Amygdala (tissue), 56 donors: Measurements from ENCODE around the gene AUTS2.

ENCODE experiments used
- DNase-seq, 56 donors: peaks; one replicate each; lab custom pipeline; 2025; lab: John Stamatoyannopoulos, UW

AUTS2 gene

GRCh38 chr7:70040970-70041766 lies 442.9 kb downstream of the AUTS2 start:
- DNase-seq: no peak

- DNase-seq: peak in 1 of 56 donors; percentile 4
Measured at GRCh38 chr7:70042533-70042932, 444.3 kb downstream of the AUTS2 start.

GRCh38 chr7:70043015-70043538 lies 444.8 kb downstream of the AUTS2 start:
- DNase-seq: no peak

- DNase-seq: no peak
Measured at GRCh38 chr7:70044064-70044463, 445.8 kb downstream of the AUTS2 start.

GRCh38 chr7:70044525-70044924 lies 446.2 kb downstream of the AUTS2 start:
- no peak for DNase-seq

GRCh38 chr7:70044981-70045380 lies 446.7 kb downstream of the AUTS2 start:
- no peak for DNase-seq

- DNase-seq: no peak
Measured at GRCh38 chr7:70047384-70047783, 449.1 kb downstream of the AUTS2 start.

GRCh38 chr7:70047891-70048448 lies 449.7 kb downstream of the AUTS2 start:
- DNase-seq: no peak

- DNase-seq: no peak
Measured at GRCh38 chr7:70051726-70052125, 453.5 kb downstream of the AUTS2 start.

- DNase-seq: no peak
Measured at GRCh38 chr7:70052691-70053090, 454.4 kb downstream of the AUTS2 start.

GRCh38 chr7:70053421-70053820 lies 455.1 kb downstream of the AUTS2 start:
- no peak for DNase-seq

GRCh38 chr7:70053989-70054388 lies 455.7 kb downstream of the AUTS2 start:
- no peak for DNase-seq

- DNase-seq: no peak
Measured at GRCh38 chr7:70056363-70056762, 458.1 kb downstream of the AUTS2 start.

- DNase-seq: peak in 19 of 56 donors; percentile 0 to 31 (median 6)
Measured at GRCh38 chr7:70060298-70061068, 462.2 kb downstream of the AUTS2 start.

- no peak for DNase-seq
Measured at GRCh38 chr7:70063371-70063770, 465.1 kb downstream of the AUTS2 start.

- DNase-seq: no peak
Measured at GRCh38 chr7:70063927-70064326, 465.7 kb downstream of the AUTS2 start.

- no peak for DNase-seq
Measured at GRCh38 chr7:70066844-70067243, 468.6 kb downstream of the AUTS2 start.

GRCh38 chr7:70068531-70068930 lies 470.3 kb downstream of the AUTS2 start:
- DNase-seq: no peak

GRCh38 chr7:70069977-70070376 lies 471.7 kb downstream of the AUTS2 start:
- DNase-seq: no peak

- DNase-seq: peak in 2 of 56 donors; percentile 2 to 9
Measured at GRCh38 chr7:70071766-70072165, 473.5 kb downstream of the AUTS2 start.

GRCh38 chr7:70072220-70072619 lies 473.9 kb downstream of the AUTS2 start:
- no peak for DNase-seq
